Fibroblast of skin of right quadriceps (primary cell): ENCODE data around the gene HES4.
"Not testable (repeated sequence)": the region's sequence is repeated elsewhere in the genome, so short reads cannot be mapped to it uniquely, and the experiment has no call there.

Experiments used
- DNase-seq: peaks from one replicate; pipeline ENCODE4 v3.0.0-alpha.2; 2013

Gene HES4

DNA sequence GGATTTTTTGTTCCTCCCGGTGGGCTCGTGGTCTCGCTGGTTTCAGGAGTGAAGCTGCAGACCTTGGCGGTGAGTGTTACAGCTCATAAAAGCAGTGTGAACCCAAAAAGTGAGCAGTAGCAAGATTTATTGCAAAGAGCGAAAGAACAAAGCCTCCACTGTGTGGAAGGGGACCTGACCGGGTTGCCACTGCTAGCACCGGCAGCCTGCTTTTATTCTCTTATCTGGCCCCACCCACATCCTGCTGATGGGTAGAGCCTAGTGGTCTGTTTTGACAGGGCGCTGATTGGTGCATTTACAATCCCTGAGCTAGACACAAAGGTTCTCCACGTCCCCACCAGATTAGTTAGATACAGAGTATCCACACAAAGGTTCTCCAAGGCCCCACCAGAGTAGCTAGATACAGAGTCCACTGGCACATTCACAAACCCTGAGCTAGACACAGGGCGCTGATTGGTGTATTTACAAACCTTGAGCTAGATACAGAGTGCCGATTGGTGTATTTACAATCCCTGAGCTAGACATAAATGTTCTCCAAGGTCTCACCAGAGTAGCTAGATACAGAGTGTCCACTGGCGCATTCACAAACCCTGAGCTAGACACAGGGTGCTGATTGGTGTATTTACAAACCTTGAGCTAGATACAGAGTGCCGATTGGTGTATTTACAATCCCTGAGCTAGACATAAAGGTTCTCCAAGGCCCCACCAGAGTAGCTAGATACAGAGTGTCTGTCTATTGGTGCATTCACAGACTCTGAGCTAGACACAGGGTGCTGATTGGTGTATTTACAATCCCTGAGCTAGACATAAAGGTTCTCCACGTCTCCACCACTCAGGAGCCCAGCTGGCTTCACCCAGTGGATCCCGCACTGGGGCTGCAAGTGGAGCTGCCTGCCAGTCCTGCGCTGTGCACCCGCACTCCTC lies 17.8 kb upstream of the HES4 start:
- DNase-seq = not testable (repeated sequence)

DNA sequence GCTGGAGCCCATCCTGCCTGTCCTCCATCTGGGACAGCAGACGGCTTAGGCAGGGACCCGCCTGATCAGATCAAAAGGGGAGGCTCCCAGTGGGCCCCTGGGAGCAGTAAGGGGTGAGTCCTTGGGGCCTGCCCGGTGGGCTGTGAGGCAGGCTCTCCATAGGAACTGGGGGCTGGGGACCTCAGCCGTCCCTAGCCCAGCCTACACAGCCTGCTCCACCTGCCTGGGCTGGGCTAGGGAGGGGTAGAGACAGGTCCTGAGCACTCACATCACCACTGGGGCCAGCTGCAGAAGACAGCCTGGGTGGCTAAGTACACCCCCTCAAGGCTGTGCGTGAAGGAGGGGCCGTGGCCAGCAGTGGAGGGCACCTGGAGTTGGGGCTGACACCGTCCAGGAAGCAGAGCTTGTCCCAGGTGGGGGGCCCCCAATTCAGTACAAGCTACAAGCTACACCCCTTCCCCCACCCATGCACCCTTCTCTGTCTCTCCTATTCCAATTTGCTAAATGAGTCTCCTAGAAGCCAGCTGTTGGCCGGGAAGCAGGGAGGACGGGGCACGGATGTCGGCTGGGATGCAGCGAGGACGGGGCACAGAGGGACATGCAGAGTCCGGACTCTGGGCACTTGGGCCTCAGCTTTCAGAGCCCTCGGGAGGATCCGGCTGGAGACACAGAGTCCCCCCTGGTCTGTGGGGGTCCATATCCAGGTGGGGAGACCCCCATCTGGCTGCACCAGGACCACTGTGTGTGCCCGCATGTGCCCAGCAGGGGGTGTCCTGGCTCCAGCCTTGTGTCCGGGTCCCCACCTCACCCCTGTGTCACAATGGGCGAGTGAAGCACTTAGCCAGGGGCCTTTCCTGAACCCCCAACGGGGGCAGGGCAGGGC lies 15.1 kb upstream of the HES4 start:
- DNase-seq = no peak

DNA sequence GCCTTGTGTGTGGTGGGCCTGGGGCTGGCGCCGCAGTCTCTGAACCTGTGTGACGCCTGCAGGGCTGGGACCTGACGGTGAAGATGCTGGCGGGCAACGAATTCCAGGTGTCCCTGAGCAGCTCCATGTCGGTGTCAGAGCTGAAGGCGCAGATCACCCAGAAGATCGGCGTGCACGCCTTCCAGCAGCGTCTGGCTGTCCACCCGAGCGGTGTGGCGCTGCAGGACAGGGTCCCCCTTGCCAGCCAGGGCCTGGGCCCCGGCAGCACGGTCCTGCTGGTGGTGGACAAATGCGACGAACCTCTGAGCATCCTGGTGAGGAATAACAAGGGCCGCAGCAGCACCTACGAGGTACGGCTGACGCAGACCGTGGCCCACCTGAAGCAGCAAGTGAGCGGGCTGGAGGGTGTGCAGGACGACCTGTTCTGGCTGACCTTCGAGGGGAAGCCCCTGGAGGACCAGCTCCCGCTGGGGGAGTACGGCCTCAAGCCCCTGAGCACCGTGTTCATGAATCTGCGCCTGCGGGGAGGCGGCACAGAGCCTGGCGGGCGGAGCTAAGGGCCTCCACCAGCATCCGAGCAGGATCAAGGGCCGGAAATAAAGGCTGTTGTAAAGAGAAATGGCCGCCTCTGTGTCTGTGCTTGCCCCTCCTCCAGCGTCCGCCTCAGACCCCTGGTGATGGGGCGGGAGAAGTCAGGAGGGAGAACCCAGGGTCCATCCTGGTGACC lies 14.2 kb upstream of the HES4 start:
- peak; percentile 52 for DNase-seq

DNA sequence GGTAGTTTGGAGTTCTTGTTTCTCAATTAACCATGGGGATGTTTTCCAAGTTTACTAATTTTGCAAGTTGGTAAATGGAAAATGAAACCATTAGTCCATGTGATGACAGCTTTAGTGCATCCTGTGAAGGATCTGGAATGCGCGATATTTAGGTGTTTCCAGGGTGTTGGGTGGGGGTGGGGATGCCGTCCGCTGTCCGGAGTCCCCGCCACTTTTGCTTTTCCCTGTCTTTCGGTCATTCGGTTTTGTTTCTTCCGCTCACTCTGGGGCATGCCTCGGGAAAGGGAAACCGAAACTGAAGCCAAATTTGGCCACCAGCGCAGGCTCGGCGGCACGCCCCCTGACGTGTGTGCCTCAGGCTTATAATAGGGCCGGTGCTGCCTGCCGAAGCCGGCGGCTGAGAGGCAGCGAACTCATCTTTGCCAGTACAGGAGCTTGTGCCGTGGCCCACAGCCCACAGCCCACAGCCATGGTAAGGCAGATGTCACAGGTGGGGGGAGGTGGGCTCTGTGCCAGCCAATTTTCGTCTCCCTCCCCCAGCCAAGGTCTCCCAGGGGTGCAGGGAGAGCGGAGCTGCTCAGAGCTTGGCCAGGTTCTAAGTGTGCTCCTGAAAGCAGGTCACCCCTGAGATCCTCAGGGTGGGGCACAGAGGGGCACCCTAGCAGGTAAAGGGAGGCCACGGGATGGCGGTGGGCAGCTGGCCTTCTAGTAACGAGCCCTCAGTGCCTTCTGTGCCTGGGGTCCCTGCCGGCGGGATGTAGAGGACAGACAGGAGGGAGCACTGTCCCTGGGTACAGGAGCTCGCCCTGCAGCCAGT lies 13.4 kb upstream of the HES4 start, which contains the start of gene ISG15:
TSS of gene ISG15 (plus strand) at position 393 of the 817 bp plus-strand sequence. CDS start at position 470, 77 bp downstream.
- peak; percentile 82 for DNase-seq

DNA sequence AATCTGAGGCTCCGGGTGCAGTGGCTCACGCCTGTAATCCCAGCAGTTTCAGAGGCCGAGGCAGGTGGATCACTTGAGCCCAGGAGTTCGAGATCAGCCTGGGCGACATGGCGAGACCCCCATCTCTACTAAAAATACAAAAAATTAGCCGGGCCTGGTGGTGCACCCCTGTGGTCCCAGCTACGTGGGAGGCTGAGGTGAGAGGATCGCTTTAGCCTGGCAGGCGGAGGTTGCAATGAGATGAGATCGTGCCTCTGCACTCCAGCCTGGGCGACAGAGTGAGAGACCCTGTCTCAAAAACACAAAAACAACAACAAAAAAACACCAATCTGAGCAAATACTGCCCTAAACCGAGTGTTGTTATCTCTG lies 12.8 kb upstream of the HES4 start:
- not testable (repeated sequence) for DNase-seq

DNA sequence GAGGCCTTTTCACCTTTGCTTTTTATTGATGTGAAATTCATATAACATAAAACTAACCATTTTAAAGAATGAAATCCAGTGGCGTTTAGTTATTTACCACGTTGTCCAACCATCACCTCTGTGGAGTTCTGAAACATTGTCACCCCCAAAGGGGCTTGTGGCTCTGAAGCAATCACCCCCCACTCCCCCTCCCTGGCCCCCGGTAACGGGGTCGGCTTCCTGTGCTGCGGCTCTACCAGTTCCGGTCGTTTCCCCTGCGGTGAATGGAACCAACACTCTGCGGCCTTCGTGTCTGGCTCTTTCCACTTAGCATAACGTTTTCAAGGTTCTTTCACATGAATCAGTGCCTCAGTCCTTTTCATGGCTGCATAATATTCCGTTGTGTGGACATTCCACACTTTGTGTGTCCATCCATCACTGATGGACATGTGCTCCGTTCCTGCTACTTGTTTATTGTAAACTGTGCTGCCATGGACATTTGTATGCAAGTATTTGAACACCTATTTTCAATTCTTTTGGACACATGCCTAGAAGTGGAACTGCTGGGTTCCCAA lies 11.6 kb upstream of the HES4 start:
- DNase-seq = no peak

DNA sequence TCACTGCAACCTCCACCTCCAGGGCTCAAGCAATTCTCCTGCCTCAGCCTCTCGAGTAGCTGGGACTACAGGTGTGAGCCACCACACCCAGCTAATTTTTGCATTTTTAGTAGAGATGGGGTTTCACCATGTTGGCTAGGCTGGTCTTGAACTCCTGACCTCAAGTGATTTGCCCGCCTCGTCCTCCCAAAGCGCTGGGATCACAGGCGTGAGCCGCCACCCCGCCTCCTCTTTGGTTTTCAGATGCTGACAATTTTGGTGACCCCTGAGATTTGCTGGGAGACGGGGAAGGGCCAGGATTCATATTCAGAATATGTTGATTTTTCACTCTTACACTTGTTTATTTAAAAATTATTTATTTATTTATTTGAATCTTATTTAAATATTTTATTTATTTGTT lies 10.2 kb upstream of the HES4 start:
- DNase-seq = not testable (repeated sequence)

DNA sequence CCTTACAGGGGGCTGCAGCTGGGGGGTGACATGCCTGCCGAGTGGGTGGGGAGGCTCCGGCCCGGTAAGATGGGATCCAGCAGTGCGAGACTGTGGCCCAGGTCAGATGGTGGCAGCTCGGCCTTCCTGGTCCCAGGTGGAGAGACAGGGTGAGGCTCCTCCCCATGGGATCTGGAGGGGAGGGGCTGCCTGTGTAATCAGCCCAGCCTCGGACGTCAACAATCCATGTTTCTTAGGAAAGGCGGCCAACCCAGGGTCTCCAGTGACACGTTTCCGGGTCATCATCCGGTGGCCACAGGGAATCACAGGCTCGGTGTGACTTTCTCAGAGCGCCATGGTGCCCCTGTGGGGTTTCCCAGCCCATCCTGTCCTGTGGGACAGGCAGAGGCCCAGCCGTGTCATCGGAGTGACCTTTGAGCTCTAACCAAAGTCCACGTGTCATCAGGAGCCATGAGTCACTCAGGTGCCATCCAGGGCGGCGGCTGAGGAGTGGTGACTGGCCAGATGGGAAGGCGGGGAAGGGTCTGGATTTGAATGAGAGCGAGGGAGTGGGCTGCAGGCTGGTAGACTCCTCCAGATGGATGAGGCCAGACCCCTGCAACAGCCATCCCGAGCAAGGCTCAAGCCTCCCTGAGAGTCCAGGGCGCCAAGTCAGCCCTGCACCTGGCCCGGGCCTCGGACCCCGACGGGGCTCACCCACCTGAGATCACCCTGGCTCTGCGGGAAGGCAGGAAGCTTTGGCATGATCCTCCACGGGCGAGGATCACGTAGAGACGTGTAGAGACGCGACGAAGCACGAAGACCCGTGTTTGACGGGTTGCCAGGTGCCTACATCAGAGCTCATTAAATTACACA lies 6.6 kb upstream of the HES4 start:
- DNase-seq = no peak

DNA sequence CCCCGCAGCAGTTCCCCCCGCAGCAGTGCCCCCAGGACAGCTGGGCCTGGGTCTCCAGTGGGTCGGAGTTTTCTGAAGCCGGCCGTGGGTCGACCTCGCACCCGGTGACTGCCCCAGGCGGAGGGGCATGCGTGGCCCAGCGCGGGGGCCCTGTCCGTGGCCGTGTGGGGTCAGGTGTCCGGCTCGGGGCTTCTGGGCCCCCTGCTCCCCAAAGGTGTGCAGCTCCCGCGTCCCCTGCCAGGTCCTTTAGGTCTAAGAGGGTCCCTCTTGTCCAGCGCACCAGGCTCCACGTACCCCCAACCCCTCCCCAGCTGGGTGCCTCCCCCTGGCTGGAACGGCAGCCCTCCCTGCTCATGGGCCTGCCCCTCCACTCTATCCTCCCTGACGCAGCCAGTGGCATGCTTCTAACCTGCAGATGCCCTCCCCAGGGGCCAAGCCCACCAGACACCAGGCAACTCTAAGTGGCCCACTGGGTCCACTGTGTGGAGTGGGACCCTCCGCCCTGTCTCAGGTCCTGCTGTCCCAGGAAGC lies 5.9 kb upstream of the HES4 start:
- no peak for DNase-seq

DNA sequence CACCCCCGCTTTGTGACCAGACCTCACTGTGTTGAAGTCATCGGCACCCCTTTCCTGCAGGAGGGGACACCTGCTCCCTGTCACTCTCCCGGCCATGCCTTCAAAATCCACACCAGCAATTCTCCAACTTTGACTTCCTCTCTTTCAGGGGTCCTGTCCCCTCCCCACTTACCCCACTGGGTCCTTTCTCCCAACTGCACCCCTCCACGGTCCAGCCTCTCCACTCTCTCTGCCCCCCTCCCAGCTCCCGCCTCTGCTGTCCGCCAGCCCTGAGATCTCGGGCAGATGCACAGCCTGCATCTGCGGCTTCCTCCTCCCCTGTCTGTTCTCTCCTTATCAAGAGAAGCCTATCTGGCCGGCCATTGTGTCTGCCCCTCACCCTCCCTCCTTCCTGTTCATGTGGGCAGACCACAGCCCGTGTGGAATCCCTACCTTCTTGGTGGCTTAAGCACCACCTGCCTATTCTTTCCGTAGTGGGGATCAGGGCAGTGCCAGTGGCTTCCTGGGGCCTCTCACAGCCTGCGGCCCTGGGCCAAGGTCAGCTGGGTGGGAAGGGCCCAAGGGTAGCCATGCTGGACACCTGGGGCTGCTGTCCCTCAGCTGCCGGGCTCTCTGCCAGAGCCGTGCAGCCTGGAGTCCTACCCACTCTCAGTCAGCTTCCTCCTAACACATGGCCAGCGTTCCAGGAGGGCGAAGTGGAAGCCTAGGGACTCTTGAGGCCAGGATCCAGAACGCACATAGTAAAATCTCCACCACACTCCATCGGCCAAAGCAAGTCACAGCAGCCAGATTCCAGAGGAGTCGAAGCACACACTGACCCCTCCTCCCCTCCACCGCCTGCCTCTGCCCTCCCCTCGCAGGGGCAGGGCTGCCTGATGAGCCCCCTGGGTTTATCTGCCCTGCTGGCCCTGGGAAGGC lies 5.1 kb upstream of the HES4 start:
- DNase-seq = peak; percentile 33

DNA sequence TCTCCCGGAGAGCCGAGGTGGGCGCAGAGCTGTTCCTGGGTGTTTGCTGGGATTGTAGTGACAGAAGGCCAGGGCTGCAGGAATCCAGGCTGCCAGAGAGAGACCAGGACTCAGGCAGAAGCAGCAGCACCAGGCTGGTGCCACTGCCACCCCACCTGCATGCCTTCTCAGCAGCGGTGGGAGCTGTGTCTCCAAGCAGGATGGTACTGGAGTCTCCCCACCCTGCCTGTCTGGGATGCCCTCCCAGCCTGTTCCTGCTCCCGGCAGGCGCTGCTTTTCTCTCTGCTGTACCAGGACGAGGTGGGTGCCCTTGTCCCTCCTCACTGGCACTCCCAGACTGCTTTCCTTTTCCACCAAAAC lies 4.5 kb upstream of the HES4 start:
- no peak for DNase-seq

DNA sequence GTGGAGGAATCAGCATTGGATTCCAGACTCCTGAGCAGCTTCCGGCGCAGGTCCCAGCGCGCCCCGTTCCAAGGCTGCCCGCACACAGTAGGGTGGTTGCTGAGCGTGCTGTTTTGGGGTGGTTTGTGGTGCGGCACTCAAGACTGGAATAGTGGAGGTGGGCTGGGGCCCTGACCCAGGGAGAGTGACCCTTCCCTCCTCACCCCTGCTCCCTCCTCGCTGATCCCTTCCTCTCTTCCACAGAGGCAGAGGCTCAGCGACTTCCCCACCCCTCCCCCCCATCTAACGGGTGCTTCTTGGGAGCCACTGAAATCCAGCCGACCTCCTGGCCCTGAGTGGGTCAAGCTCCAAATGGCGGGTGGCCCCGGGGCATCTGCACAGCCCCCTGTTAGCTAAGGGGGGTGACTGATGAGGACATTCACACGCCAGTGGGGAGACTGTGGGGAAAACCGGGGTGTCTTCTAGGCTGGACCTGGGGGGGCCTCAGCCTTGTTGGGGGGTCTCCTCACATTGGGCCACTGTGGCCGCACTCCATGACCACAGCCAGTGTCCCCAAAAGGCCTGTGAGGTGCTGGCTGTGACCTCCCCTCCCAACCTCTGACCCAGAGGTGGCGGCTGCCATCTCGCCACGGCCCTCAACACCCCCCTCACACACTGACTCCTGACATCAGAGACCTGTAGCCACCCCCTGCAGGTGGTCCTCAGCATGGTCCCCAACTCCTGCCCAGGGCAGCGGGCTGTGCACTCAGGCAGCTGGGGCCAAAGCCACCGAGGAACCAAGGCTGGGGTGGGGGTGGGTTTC lies 3.9 kb upstream of the HES4 start:
- DNase-seq = no peak

DNA sequence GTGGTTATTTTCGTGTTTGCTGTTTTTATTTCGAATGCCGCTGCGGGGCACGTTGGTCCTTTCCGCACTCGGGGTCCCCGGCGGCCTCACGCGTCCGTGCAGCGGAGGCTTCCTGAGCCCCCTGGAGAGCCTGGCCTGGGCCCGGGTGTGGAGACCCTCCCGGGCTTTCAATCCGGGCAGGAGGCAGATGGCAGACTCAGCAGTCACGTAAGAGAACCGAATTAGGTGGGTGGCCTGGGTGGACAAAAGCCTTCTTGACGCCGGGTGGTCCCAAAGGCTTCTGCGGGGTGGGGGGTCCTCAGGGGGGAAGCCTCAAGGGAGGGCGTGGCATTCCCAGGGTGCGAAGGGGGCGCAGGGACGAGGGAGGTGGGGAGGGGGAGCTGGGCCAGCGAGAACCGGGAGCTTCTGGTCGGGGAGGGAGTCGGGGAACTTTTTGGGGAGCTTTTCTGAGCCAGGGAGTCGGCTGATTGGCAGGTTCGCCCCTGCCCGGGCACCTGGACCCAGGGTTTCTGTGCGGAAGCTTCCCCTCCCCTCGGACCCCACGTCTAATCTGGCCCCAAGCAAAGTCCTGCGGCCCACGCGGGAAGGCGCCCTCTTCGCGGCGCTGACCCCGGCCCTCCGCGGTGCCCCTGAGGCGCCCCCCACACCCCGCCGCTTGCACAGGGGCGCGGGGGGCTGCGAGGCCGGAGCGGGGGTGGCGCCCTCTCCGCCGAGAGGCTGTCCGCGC lies 1.3 kb upstream of the HES4 start:
- DNase-seq = peak; percentile 17

DNA sequence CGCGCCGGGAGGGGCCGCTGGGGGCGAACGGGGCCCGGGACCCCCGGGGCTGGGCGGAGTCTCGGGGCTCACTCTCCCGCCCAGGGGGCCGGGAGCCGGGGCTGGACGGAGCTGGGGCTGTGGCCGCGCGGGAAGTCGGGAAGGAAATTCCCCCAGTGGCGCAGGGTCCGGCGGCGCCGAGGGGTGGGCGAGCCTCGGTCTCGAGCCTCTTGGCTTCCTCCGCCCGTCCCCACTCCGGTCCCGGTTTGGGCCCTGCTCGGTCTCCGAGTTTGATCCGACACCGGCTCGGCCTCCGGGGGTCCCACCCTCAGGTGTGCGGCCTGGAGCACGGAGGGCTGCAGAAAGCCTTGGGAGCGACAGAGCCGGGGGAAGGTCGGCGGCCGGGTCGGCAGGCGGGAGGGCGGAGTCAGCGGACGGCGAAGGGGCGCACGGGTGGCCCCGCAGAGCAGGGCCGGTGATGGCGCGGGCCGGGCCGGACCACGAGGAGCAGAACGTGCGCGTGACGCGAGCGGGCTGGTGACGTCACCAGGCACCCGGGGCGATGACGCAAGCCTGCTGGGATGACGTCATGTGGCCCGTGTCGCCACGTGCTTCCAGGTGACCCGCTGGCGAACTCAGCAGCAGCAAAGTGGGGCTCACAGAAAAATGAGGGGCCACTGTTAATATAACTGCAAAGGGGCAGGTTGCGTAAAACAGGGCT lies 610 bp upstream of the HES4 start:
- DNase-seq = peak; percentile 83

DNA sequence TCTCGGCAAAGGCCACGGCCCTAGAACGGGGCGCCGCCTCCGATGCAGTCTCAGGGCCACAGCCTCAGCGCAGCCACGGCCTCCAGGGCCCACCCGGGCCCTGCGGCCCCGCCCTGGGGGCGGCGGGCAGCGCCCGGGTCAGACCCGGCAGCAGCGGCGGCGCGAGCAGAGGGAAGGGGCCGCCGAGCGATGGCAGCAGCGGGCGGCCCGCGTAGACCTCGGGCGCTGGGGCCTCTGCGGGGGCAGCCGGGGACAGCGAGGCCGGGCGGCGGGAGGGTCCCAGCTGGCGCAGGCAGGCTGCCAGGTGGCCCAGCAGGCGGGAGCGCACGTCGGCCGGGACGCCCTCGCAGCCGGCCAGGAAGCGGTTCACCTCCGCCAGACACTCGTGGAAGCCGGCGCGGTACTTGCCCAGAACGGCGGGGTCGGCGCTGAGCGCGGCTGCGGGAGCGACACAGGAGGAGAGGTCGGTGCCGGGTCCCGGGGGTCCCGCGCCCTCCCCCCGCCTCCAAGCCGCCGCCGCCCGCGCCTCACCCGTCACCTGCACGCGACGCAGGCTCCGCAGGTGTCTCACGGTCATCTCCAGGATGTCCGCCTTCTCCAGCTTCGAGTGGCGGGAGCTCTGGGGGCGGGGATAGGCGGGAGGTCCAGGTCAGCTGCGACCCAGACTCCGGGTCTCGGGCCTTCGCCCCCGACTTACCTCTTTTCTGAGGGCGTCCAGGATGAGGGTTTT lies 737 bp downstream of the HES4 start:
- peak; percentile 19 for DNase-seq

DNA sequence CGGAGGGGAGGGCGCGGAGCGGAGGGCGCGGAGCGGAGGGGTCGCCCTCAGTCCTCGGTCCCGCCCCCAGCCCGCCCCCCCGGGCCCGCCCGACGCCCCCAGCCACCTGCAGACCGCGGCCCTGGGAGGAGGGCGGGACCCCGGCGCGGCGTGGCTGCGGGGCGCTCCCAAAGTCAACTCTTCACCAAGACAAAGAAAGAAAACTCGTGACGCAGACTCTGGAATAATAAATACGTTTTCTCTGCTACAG lies 1.2 kb downstream of the HES4 start:
- DNase-seq = no peak
